Peyer's patch (tissue), 4 donors: Measurements from ENCODE around the gene MACROD2.

Experiments
- POLR2A ChIP-seq, 2 donors: fragments of 450-650 bp; IDR thresholded peaks; one replicate each; pipeline ENCODE4 v1.5.1; 2017; ENCODE audit warnings: antibody characterized with exemption in 2 of 2, mild to moderate bottlenecking in 2 of 2, moderate library complexity in 2 of 2
- TF ChIP-seq, protein P1 (sequence below), 6 experiments: fragments of 450-650 bp in 4 of 6; fragments of 200-600 bp in 2 of 6; sonication (generic) in 1 of 6; IDR thresholded peaks; one replicate each; pipeline ENCODE4 v1.5.1; 2017 to 2019; ENCODE audit warnings: antibody characterized with exemption in 6 of 6, mild to moderate bottlenecking in 3 of 6, moderate library complexity in 1 of 6

DNA sequence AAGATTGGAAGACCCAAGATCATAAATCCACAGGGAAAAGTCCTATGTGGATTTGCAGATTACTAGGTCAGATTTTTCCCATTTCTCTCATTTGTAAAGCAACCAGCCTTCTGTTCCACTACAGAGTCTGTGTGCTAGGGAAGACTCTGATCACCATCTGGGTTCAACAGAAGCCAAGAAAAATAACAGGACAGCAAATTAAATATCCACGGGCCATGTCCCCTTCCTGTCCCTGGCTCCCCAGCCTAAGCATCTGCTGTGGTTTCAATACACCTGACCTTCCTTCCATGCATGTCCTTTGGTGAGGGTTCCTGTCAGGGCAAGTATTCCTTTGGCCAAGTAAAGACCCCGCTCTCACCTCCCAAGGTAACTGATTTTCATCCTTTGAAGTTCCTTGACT, 2019.1 kb downstream of the MACROD2 start:
- TF ChIP-seq, protein P1, sequence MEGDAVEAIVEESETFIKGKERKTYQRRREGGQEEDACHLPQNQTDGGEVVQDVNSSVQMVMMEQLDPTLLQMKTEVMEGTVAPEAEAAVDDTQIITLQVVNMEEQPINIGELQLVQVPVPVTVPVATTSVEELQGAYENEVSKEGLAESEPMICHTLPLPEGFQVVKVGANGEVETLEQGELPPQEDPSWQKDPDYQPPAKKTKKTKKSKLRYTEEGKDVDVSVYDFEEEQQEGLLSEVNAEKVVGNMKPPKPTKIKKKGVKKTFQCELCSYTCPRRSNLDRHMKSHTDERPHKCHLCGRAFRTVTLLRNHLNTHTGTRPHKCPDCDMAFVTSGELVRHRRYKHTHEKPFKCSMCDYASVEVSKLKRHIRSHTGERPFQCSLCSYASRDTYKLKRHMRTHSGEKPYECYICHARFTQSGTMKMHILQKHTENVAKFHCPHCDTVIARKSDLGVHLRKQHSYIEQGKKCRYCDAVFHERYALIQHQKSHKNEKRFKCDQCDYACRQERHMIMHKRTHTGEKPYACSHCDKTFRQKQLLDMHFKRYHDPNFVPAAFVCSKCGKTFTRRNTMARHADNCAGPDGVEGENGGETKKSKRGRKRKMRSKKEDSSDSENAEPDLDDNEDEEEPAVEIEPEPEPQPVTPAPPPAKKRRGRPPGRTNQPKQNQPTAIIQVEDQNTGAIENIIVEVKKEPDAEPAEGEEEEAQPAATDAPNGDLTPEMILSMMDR (IDR thresholded peaks at IDR 0.05) = no peak
- TF ChIP-seq POLR2A (IDR thresholded peaks at IDR 0.05) = no peak
